ENCODE data around the gene ABCC8. TPM values are rescaled to one million over a fixed set of nuclear protein-coding genes. Genes with fewer than 3 reads are reported as not detected.

The ABCC8 gene
- total RNA-seq, 1 experiment from 2014 or later: 0.47 TPM

DNA sequence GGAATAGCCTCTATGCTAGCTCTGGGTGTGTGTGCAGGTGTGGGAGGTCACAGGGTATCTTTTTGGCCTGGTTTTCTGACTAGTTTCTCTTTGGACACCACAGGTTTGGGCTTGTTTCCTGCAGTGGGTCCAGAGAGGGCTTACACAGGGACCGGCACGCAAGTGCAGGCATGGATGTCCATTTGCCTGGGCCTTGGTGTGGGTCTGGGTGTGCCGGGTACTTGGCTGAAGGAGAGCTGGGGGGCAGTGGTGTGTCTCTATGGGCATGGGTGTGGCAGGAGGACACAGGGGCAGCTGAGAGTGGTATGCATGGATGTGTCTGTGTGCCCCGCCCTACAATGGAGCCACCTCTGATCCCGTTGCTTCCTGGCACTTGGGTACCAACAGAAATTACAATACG lies 80.7 kb downstream of the ABCC8 start:
- in situ Hi-C loops (cut with HindIII; ENCODE audit: low sequenced_read_pairs): no loop called here
- no peak for DNase-seq (ENCODE audit: low spot score)

DNA sequence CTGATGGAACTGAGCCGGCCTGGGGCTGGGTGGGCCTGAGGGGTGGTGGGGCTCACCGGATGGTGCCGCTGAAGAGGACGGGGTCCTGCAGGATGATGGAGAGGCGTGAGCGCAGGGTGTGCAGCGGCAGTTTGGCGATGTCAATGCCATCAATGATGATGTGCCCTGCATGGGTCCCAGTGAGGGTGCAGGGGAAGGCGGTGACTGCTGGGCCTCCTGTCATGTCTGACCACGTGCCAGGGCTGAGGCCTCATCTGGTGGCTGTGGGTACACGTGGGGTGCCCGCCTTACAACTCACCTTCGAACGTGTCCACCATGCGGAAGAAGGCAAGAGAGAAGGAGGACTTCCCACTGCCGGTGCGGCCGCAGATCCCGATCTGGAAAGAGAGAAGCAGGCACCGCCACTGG lies 81.1 kb downstream of the ABCC8 start:
- in situ Hi-C loops (cut with HindIII; ENCODE audit: low sequenced_read_pairs): no loop called here
- DNase-seq (ENCODE audit: low spot score): no peak

DNA sequence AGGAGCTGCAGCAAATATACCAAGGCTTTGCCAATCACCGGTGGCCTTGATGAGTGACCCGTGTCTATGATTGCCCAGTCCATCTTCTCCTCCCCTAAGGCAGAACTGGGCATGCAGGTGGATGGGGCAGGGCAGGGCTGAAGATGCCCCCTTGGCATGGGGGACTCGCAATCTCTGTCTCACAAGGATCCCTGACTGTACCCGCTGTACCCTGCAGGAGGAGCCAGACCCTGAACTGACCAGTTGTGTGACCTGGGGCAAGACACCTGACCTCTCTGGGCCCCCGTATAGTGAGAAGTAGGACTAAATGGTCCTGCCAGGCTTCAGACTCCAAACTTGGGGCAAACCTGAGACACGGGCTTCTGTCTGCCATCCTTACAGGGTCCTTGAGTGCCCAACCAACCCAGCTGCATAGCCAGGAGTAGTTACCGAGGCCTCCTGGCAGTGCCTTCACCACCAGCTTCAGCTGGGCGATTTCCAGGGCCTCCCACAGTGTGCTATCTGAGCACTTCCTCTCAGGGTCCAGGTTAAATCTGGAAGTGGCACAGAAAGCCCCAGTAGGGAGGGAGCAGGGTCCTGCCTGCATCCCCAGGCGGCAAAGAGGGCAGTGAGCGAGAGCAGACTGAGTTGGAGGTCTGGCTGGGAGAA lies 81.8 kb downstream of the ABCC8 start:
- no peak for DNase-seq (ENCODE audit: low spot score)

DNA sequence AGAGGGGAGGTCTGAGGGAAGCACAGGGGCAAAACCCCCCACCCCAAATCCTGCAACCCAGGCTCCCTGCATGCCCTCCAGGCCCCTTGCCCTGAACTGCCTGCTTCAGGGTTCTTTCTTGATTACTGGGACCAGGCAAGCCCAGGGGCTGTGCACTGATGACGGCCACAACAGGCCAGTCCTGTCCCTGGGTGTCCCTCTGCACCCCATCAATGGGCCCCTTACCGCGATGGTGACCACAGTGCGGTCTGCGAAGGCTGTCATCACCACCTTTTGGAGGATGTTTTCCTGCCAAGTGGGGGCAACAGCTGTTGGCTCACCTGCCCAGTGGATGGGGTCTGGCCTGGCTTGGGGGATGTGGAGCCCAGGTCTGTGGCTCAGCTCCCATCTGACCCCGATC lies 83.2 kb downstream of the ABCC8 start:
- DNase-seq (ENCODE audit: low spot score): no peak
- in situ Hi-C loops (cut with HindIII; ENCODE audit: low sequenced_read_pairs): no loop called here

More for the DNA sequence above, 81.8 kb downstream of the ABCC8 start:
- in situ Hi-C loops (cut with HindIII; ENCODE audit: low sequenced_read_pairs): no loop called here

DNA sequence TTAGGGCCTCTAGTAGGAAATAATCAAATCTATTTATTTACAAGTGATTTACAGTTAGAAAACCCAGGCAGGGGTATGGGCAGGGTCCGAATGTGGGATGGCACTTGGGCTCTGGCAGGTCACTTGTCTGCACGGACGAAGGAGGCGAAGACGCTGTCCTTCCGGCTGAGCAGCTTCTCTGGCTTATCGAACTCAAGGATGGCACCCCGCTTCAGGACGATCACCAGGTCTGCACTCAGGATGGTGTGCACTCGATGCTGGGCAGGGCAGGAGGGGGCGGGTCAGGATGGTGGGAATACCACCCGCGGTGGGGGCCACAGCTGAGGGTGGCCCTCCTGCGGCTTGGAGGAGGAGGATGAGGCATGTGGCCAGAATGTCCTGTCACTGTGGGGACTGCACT lies 83.8 kb downstream of the ABCC8 start:
- no peak for DNase-seq (ENCODE audit: low spot score)
- in situ Hi-C loops (cut with HindIII; ENCODE audit: low sequenced_read_pairs): no loop called here

DNA sequence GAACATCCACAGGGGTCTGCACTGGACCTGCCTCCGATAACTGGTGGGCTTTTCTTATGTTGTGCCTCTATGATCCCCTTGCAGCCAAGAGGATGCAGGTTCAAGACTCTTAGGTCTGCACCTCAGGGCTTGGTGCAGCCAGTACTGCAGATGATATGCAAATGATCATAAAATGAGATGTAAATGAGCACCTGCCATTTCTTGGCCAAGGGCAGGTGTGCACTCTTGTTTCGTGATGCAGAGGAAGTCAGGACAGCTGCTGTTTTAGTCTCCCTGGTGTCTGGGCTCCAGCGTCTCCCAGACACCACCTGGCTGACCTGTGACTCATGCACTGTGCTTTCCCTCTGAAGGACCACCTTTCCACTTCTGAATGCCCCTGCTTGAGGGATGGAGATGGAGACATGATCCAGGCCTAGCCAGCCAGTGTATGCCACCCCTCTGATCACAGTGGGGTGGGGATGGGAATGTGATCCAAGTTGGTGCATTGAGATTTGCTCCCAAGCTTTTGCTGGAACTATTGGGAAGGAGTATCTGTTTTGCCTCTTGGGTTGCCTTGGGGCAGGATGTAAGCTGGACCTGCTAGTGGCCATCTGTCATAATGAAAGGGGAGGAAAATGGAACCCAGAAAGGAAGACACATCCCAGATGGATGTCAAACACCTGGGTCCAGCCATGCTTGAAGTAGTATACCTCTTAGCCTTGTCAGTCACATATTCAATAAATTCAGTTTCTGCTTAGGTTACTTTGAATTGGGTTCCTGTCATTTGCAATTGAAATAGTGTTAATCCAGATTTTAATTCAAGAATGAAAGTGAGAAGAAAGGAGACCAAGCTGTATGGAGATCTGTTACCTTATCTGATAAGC lies 84.9 kb downstream of the ABCC8 start:
- in situ Hi-C loops (cut with HindIII; ENCODE audit: low sequenced_read_pairs): no loop called here
- DNase-seq (ENCODE audit: low spot score): no peak

DNA sequence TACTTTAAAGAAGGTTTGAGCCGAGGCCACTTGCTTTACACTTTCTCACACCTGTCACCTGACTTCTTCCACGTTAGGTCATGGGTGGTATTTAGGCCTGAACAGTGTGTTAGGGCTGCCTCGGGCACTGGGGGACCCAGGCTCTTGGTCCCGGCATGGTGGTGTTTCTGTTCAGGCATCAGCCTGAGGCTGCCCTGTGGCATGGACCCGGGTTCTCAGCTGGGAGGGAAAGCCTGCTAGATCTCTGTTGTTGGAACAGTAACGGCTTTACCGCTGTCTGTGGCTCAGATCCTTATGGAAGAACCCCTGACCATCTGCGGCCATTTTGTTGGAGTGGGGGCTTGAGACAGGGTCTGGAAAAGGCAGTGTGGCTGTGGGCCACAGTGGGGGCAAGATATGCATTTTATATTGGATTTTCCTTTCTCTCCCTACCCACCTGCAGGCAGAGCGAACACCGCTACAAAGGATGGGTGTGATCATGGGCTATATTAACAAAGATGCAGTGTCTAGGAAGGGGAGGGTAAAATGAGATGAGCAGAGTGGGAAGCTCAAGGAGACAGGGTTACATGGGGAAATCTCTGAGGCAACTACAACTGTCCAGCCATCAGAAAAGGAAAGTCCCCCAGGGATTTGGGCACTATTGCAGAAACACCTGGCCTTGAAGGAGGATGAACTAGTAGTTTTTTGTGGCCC lies 86.5 kb downstream of the ABCC8 start:
- in situ Hi-C loops (cut with HindIII; ENCODE audit: low sequenced_read_pairs): no loop called here
- DNase-seq (ENCODE audit: low spot score): no peak

DNA sequence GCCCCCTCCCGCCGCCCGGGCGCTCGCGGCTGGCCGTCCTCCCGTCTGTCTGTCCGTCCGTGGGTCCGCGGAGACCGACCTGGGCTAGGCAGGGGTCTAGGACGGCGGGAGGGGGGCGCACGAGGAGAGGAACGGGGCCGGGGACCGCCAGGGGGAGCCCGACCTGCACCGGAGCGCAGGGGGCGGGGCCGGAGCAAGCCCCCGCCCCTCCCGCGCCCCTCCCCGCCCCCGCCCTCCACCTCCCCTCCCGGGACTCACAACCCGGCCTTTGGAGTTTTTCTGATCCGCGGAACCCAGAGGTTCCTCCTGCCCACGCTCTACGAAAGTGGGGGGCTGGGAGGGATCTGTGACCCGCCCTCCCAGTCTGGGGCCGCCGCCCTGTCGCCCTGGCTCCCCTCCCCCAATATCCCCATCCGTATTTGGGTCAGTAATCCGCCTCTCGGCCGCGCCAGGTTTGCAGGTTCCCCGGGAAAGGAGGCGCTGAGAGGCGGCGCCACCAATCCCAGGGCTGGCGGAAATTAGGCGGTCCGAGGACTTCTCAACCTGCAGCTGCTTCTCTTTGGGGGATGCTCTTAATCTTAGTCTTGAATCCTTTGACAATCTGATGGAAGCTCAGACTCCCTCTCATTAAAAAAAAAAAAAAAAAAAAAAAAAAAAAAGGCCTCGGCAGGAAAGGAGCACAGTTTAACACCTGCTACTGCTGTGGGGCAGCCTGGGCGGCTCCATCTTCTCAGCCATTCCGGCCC lies 87.3 kb downstream of the ABCC8 start:
- DNase-seq (ENCODE audit: low spot score): peak; percentile 92
- in situ Hi-C loops (cut with HindIII; ENCODE audit: low sequenced_read_pairs): no loop called here

DNA sequence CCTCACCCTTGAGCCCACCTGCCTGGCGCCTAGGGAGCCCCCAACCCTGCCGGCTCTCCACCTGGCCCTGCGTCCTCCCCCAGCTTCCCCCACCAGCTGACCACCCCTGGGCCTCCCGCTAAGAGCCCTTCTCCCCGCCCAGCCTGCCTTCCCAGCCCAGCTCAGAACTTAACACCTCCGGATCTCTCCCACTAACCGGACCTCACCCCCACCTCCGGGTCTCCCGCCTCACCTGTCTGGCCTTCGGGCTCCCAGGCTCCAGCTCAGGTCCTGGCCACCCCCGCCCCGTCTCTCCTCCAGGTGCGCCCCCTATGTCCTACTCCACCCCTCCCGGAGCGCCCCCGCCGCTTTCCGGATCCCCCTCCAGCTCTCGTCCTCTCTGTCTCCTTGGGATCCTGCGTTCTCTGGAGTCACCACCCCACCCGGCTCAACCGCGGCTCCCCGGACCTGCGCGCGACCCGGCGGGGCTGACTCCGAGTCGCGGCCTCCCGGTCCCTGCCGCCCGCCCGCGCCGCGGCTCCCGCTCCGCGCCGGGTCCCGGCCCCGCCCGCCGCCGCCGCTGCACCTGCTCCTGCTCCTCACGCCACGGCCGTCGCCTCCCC lies 87.9 kb downstream of the ABCC8 start, which contains the start of gene KCNJ11:
Gene KCNJ11 (minus strand): TSS at position 51 of the 602 bp plus-strand sequence. CDS start 568 bp downstream, outside the sequence.
- peak; percentile 45 for DNase-seq (ENCODE audit: low spot score)
- in situ Hi-C loops (cut with HindIII; ENCODE audit: low sequenced_read_pairs): no loop called here

DNA sequence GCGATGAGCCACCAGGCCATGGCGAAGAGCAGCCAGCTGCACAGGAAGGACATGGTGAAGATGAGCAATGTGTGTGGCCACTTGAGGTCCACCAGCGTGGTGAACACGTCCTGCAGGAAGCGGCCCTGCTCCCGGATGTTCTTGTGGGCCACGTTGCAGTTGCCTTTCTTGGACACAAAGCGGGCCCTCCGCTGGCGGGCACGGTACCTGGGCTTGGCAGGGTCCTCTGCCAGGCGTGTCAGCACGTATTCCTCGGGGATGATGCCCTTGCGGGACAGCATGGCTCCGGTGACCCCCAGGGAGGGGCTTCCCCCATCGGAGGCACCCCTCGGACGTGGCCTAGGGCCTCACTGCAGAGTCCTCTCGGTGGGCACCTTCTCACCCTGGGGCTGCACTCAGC lies 88.8 kb downstream of the ABCC8 start:
- no peak for DNase-seq (ENCODE audit: low spot score)
- in situ Hi-C loops (cut with HindIII; ENCODE audit: low sequenced_read_pairs): no loop called here

DNA sequence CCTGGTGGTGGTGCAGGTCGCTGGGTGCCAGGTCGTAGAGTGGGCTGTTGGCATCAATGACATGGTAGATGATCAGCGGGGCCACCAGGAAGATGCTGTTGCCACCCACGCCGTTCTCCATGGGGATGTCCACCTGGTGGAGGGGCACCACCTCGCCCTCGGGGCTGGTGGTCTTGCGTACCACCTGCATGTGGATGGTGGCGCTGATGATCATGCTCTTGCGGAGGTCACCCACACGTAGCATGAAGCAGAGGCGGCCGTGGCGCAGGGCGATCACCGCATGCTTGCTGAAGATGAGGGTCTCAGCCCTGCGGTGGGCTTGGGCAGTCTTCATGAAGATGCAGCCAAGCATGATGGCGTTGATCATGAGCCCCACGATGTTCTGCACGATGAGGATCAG lies 89.4 kb downstream of the ABCC8 start:
- no peak for DNase-seq (ENCODE audit: low spot score)
- in situ Hi-C loops (cut with HindIII; ENCODE audit: low sequenced_read_pairs): no loop called here

DNA sequence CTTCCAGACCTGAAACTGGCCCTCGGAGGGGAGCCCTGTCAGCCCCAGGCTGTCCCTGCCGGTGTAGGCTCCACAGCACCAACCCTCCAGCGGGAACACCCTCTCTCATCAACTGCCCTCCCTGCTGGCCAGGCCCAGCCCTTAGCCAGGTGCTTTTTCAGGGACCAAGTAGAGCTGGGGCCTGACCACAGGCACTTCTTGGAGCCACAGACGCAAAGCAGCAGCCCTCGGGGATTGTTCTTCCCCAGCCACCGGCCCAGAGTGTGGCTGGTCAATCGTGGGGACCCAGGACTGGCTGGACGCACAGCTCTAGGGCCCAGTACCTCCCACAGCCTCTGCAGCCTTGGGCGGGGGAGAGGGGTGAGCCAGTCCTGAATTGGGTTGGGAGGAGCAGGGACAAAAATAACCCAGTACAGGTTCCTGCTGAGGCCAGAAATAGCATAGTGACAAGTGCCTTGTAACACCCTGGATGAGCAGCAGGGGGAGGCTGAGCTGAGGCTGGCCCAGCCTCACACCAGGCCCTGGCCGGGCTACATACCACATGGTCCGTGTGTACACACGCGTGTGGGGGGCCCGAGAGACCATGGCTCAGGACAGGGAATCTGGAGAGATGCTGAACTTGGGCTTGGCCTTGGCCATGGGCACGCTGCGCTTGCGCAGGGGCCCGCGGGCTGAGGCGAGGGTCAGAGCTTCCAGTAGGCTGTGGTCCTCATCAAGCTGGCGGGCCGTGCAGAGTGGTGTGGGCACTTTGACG lies 90.1 kb downstream of the ABCC8 start:
- in situ Hi-C loops (cut with HindIII; ENCODE audit: low sequenced_read_pairs): no loop called here
- DNase-seq (ENCODE audit: low spot score): peak; percentile 98

DNA sequence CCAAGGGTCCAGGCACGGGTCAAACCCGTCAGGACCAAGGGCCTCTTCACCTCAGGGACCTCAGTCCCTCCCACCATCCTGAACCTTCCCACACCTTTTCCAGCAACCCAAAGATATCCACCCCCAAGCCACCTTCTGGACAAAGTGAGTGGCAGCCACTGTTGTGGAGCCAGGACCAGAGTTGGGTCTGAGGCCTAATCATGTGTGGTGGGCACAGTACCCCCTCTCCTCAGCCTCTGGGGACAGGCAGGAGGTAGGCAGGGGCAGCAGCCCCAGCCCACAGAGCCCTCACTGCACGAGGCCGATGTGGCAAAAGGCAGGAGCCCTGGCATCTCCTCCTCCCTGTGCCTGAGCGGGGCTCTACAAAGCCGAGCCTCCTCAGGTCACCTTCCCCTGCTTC lies 90.7 kb downstream of the ABCC8 start:
- in situ Hi-C loops (cut with HindIII; ENCODE audit: low sequenced_read_pairs): no loop called here
- DNase-seq (ENCODE audit: low spot score): no peak

DNA sequence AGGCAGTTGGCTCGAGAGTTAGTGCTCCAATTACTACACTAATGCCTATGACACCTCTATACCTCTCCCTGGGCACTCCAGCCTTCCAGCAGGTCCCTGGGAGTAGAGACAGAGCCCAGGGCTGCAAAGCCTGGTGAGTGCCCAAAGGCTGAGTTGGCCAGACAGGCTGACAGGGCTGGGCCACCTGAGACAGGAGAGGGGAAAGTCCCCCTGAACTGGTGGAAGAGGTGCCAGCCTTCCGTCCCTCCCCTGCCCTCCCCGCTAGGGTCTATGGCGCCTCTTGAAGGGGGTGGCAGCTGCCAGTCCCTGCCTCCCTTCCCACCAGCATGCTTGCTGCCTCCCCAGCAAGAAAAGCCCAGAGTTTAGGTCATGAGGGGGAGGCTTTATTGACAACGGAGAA lies 91.2 kb downstream of the ABCC8 start:
- DNase-seq (ENCODE audit: low spot score): no peak
- in situ Hi-C loops (cut with HindIII; ENCODE audit: low sequenced_read_pairs): no loop called here

DNA sequence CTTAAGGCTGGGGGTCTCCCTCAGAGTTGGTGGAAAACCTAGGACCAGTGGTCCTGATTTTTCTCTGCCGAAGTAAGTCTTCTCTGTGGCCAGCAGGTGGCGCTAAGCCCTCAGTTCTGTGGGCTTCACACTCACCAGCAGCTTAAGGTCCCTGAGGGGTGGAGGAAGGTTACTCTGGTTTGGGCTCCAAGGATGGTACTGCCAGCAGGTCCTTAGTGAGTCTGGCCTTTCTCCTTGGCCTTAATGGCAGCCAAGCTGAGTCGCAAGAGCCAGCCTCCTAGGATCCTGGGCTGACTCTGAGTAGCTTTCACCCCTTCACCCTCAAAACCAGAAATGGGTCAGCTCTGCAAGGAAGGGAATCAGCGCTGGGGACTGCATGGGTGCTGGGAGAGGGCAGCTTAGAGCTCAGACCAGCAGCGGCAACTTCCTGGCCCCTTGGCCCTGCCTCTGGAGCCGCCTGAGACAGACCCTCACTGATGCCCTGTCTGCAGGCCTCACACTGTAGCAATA lies 92.6 kb downstream of the ABCC8 start:
- peak; percentile 96 for DNase-seq (ENCODE audit: low spot score)
- in situ Hi-C loops (cut with HindIII; ENCODE audit: low sequenced_read_pairs): no loop called here

DNA sequence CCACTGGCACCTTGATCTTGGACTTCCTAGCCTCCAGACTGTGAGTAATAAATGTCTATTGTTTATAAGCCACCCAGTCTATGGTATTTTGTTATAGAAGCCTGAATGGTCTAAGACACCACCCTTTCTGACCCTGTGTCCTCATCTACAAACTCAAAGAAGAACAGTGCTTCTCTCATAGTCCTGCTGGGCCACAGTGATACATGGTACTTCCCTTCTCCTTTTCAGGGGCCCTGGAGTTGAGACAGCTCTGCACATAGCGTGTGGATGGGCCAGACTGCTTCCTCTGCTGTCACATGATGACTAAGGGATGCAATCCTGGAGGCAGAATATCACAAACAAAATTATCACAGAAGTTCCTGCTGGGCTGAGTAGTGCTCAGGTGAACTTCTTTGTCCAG lies 93.2 kb downstream of the ABCC8 start:
- peak; percentile 15 for DNase-seq (ENCODE audit: low spot score)
- in situ Hi-C loops (cut with HindIII; ENCODE audit: low sequenced_read_pairs): no loop called here

DNA sequence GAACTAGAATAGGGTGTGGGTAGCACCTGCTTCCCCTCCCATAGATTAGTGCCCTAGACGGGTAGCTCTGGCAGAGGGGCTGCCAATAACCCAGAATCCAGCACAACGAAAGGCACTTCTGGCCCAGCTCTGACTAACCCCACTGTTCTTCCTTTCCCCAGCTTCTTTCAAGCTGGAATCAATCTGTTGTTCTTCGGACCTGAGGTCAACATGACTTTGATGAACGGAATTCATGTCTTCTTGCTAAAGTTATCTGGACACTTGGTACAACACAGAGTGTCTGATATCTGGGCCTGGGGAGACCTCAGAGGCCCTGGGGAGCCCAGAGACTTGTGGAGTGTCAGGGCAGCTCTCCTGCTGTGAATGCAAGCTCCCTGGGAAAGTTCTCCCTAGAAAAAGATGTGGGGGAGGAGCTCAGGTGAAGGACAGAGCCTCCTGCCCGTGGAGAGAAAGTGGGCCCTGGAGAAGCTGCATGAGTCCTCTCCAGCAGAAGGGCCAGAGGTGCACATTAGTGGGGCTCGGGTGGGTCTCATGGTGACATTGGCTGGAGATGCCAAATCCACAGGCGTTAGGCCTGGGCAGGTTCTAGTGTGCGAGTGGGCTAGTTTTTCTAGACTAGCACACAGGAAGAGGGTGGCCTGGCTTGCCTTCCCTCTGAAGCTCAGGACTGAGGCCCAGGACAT lies 94.5 kb downstream of the ABCC8 start:
- DNase-seq (ENCODE audit: low spot score): no peak
- in situ Hi-C loops (cut with HindIII; ENCODE audit: low sequenced_read_pairs): no loop called here

DNA sequence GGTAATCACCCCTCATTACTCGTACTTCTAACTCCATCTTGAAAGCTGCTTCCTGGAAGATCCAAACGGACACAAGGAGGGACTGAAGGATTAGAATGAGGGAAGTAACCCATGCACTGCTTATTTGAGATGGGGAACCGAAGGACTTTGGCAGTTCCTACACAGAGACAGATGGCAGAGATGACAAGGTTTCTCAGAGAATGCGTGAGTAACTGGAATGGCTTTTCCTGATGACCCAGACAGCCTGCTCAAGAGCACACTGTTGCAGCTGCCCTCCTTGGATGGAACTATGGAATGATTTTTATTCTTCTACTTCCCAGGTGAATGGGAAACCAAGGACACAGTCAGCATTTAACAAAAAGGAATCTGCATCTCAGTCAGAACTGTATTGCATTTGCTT lies 95.5 kb downstream of the ABCC8 start:
- DNase-seq (ENCODE audit: low spot score): peak; percentile 87
- in situ Hi-C loops (cut with HindIII; ENCODE audit: low sequenced_read_pairs): no loop called here

All from G401 (cell line).